HG03097 (cell line): ENCODE data around the gene ZNF568.

Experiments
- ATAC-seq: cut with Tn5 transposase; IDR thresholded peaks from one replicate; pipeline ENCODE4 v1.9.1; 2021; ENCODE audit not compliant: unreplicated experiment, low FRiP score

Gene ZNF568

DNA sequence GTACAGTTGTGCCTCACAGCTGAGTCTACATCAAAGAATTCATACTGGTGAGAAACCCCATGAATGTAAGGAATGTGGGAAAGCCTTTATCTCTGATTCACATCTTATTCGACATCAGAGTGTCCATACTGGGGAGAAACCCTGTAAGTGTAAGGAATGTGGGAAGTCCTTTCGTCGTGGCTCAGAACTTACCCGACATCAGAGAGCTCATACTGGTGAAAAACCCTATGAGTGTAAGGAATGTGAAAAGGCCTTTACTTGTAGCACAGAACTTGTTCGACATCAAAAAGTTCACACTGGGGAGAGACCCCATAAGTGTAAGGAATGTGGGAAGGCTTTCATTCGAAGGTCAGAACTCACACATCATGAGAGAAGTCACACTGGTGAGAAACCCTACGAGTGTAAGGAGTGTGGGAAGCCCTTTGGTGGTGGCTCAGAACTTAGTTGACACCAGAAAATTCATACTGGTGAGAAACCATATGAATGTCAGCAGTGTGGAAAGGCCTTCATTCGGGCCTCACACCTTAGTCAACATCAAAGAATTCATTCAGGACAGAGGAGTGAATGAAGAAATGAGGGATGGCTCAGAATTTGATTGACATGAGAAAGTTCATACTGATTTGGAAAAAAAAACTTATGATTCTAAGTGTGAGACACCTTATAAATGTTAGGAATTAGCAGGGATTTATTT, 81.2 kb downstream of the ZNF568 start:
- no peak for ATAC-seq

DNA sequence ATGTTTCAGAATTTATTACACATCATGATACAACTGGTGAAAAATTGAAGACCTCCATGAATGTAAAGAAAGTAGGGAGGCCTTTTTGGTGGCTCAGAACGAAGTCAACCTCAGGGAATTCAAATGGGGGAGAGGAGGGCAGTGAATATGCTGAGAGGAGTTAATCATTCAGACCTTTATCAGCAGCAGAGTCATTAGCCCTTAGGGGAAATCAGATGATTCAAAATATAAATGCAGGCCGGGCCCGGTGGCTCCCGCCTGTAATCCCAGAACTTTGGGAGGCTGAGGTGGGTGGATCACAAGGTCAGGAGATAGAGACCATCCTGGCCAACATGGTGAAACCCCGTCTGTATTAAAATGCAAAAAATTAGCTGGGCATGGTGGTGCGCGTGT, 81.7 kb downstream of the ZNF568 start:
- no peak for ATAC-seq

DNA sequence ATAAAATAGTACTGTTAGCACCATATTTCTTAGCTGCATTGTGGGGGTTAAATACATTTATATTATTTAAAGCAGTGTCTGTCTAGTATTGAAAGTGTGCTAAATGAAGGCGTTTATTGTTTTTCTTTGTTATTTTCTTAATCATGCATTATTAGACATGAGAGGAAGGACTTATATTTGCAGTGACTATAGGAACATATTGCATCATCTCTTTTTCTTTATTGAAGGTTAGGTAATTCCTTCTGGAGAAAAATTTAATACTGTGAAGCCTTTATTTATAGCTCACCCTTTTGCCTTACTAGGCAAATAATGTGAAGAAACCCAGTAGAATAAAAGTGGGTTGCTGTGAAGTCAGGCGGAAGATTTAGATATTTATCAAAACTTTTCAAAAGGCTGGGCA, 83.2 kb downstream of the ZNF568 start:
- ATAC-seq = no peak

DNA sequence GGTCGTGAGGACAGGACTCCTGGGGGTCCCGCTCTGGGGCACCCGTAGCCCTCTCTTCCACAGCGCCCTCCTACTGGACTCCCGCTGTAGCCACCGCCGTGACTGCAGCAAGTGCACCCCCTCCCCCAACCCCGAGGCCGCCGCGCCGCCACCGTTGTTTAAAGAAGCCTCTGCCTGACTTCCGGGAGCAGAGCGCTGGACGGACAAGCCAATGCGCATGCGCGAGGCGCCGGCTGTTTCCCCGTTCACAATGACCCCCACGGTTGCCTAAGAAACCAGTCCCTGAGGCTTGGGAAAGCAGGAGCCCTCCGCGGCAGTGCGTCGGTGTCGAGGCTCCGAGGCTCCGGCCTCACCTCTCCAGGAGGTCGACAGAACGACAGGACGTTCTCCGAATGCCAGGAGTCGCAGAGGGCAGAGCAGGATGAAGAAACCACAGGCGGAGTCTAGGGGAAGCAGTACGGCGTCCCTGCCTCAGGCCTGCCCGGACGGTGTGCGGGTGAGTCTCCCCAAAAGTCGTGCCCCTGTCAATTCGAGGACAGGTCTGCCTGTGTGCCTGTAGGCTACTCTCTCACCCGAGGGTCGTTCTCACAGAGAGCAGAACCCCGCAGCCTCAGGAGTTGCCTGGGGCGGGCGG, 91.6 kb downstream of the ZNF568 start:
- ATAC-seq = no peak

DNA sequence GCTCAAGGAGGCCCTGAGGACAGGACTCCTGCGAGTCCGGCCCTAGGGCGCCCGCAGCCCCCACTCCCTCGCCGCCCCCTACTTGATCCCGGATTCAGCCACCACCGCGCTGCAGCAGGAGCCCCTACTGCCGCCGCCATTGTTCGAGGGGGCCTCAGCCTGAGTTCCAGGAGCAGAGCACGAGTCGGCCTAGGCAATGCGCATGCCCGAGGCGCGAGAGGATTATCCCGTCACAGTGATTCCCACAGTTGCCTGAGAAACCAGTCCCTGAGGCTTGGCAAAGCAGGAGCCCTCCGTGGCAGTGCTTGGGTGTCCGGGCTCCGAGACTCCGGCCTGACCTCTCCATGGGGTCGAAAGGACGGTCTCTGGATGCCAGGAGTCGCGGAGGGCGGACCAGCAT, 93.7 kb downstream of the ZNF568 start:
- ATAC-seq = no peak

DNA sequence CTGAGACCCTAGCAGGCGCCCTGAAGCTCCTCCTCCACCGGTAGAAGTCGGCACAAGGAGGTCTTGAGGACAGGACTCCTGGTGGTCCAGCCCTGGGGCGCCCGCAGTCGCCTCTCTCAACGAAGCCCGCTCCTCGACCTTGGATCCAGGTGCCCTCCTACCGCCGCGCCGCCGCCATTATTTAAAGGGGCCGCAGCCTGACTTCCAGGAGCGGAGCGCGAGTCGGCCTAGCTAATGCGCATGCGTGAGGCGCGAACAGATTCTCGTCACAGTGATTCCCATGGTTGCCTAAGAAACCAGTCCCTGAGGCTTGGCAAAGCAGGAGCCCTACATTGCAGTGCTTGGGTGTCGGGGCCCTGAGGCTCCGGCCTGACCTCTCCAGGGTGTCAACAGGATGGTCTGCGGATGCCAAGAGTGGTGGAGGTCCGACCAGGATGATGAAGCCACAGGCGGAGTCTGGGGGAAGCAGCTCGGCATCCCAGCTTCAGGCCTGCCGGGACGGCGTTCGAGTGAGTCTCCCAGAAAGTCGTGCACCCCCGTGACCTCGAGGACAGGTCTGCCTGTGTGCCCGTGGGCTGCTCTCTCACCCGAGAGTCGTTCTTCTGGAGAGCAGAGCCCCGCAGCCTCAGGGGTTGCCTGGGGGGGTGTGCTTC, 96.1 kb downstream of the ZNF568 start:
- ATAC-seq = no peak

DNA sequence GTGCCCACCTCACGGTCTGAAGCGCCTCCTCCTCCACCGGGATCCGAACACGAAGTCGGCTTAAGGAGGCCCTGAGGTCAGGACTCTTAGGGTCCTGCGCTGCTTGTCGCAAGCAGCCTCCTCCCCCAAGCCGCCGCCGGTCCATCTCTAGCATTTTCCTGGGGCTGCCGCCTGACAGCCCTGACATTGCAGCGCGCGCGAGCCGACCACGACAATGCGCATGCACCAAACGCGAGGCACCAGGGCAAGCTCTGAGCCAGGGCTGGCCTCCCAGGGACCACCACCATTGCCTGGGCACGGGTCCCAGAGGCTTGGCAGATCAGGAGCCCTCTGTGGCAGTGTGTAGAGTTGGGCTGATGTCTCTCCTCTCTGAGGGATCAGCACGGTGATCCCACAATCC, 98.3 kb downstream of the ZNF568 start:
- no peak for ATAC-seq

DNA sequence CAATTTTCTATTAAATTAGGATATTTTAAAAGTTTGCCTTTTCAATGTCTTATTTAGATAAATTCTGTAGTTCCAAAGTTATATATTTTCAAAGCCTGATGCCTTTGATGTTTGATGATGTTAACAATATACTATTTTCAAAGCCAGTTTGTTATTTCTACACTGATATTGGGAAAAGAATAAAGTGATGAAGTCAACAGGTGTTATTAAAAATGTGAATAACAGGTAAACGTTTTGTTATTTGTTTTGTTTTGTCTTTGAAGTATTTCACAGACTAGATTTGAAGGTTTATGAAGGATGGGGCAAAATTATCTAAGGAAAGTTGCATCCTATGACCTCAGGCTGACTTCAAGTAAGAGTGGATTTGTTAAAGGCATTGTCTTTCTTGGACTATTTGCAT, 129.0 kb downstream of the ZNF568 start:
- no peak for ATAC-seq
